ENCODE results near the gene FAM180A.

DNA sequence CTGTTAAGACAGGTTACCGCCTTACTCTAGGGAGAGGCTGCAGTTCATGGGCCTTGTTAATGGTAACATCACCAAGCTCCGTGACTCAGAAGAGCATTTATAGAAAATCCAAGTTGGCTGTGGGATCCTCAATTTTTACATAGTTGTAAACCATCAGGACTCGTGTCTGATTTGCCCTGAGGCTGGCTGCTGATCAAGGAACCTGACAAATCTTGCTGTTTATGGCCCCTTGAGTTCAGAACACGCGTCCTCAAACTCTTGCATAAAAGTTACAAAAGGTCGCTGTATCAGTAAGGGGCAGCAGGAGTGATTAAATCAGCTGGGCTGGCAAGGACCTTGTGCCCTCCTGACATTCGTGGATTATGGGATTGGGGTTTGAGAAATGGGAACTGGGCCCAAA lies 25.2 kb downstream of the FAM180A start:
- TF ChIP-seq, protein P1, sequence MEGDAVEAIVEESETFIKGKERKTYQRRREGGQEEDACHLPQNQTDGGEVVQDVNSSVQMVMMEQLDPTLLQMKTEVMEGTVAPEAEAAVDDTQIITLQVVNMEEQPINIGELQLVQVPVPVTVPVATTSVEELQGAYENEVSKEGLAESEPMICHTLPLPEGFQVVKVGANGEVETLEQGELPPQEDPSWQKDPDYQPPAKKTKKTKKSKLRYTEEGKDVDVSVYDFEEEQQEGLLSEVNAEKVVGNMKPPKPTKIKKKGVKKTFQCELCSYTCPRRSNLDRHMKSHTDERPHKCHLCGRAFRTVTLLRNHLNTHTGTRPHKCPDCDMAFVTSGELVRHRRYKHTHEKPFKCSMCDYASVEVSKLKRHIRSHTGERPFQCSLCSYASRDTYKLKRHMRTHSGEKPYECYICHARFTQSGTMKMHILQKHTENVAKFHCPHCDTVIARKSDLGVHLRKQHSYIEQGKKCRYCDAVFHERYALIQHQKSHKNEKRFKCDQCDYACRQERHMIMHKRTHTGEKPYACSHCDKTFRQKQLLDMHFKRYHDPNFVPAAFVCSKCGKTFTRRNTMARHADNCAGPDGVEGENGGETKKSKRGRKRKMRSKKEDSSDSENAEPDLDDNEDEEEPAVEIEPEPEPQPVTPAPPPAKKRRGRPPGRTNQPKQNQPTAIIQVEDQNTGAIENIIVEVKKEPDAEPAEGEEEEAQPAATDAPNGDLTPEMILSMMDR (conservative IDR thresholded peaks at IDR 0.05; ENCODE audit: low read length), result no peak
- no peak for TF ChIP-seq EZH2phosphoT487 (IDR thresholded peaks at IDR 0.05; ENCODE audit: borderline replicate concordance, low read depth, low read length)
